ENCODE results near the gene JADE2. TPM values are rescaled to one million over a fixed set of nuclear protein-coding genes. Genes with fewer than 3 reads are reported as not detected.
A peak's percentile ranks its signal among the peaks of the same experiment; 100 is the strongest.

Gene JADE2
- total RNA-seq, 4 donors from 2014 or later: 51.7 to 116 (median 76.6) TPM

- Histone ChIP-seq H3K36me3 (no peaks in the 10 kb centered on the region), H3K4me3 (replicated peaks in 1 of 3) (peak overlapping the region; percentile 14 to 87 (median 46)), H3K4me1 (peaks cover 41 to 47% of the 10 kb centered on the region in 2 donors), H3K9me3 (no peaks in the 10 kb centered on the region), H3K27me3 (no peaks in the 10 kb centered on the region), H3K27ac (peak overlapping the region; percentile 97 to 100 (median 98))
- intact Hi-C loops (cut with DNase I): loop anchor here (5.0 to 10.0 kb wide), 3 partner anchors 50 to 113 kb away; partner anchors contain the start of gene CDKN2AIPNL
- TF ChIP-seq POLR2A (IDR thresholded peaks at IDR 0.05): peak in 1 of 2 donors; percentile 48
- TF ChIP-seq CTCF (IDR thresholded peaks at IDR 0.05): peak; percentile 68 to 98 (median 94)
- WGBS, 2 donors: 0 to 1% methylated on average over 14 to 37 of the region's 57 CpGs
- peak; percentile 83 to 85 for DNase-seq
Observed at GRCh38 chr5:134527156-134527960, 1.9 kb downstream of the JADE2 start.

- intact Hi-C loops (cut with DNase I): loop anchor here (5.0 to 10.0 kb wide), 3 partner anchors 49 to 113 kb away; partner anchors contain the start of gene CDKN2AIPNL
- Histone ChIP-seq H3K36me3 (no peaks in the 10 kb centered on the region), H3K4me1 (peaks cover 41 to 54% of the 10 kb centered on the region in 2 donors), H3K27me3 (no peaks in the 10 kb centered on the region), H3K9me3 (no peaks in the 10 kb centered on the region), H3K4me3 (replicated peaks in 1 of 3) (peak overlapping the region in 2 of 3 donors; percentile 46 to 87), H3K27ac (peak overlapping the region; percentile 97 to 100 (median 98))
- WGBS, 2 donors: 39 to 55% methylated on average over 10 to 14 of the region's 14 CpGs
- no peak for DNase-seq
- TF ChIP-seq CTCF (IDR thresholded peaks at IDR 0.05): no peak
- TF ChIP-seq POLR2A (IDR thresholded peaks at IDR 0.05): no peak
Observed at GRCh38 chr5:134527961-134528424, 2.5 kb downstream of the JADE2 start.

GRCh38 chr5:134528556-134528955 is 3.1 kb downstream of the JADE2 start:
- peaks cover 40 to 55% of the 10 kb centered on the region in 2 donors for H3K4me1 ChIP-seq
- DNase-seq: no peak
- TF ChIP-seq POLR2A (IDR thresholded peaks at IDR 0.05): no peak
- no peak for TF ChIP-seq CTCF (IDR thresholded peaks at IDR 0.05)
- no peaks in the 10 kb centered on the region for H3K9me3 ChIP-seq
- H3K27ac ChIP-seq: peak overlapping the region in 2 of 3 donors; percentile 98 to 100
- H3K4me3 ChIP-seq (replicated peaks in 1 of 3): no peak overlapping the region
- 45 to 52% methylated on average over 4 of the region's 4 CpGs for WGBS, 2 donors
- no peaks in the 10 kb centered on the region for H3K27me3 ChIP-seq
- H3K36me3 ChIP-seq: no peaks in the 10 kb centered on the region
- intact Hi-C loops (cut with DNase I): loop anchor here (5.0 to 10.0 kb wide), 3 partner anchors 49 to 114 kb away; partner anchors contain the start of gene CDKN2AIPNL

GRCh38 chr5:134529460-134529859 is 4.0 kb downstream of the JADE2 start:
- H3K27me3 ChIP-seq: no peaks in the 10 kb centered on the region
- H3K9me3 ChIP-seq: no peaks in the 10 kb centered on the region
- 87 to 89% methylated on average over 6 of the region's 6 CpGs for WGBS, 2 donors
- intact Hi-C loops (cut with DNase I): loop anchor here (5.0 to 10.0 kb wide), 3 partner anchors 48 to 115 kb away; partner anchors contain the start of gene CDKN2AIPNL
- H3K4me1 ChIP-seq: peaks cover 35 to 59% of the 10 kb centered on the region in 2 donors
- H3K36me3 ChIP-seq: no peaks in the 10 kb centered on the region
- TF ChIP-seq CTCF (IDR thresholded peaks at IDR 0.05): no peak
- no peak for TF ChIP-seq POLR2A (IDR thresholded peaks at IDR 0.05)
- no peak for DNase-seq
- no peak overlapping the region for H3K4me3 ChIP-seq (replicated peaks in 1 of 3)
- peak overlapping the region in 1 of 3 donors; percentile 22 for H3K27ac ChIP-seq
